CD4-positive, alpha-beta memory T cell (primary cell): Measurements from ENCODE around the gene MLXIP. TPM values are rescaled to one million over a fixed set of nuclear protein-coding genes. Genes with fewer than 3 reads are reported as not detected.

Experiments used
- CTCF ChIA-PET: fragments of 350-600 bp; sonication (Branson Sonifier 250); formaldehyde crosslinking; loops from one replicate; lab custom pipeline; 2021; ENCODE audit warnings: inconsistent platforms; ENCODE audit not compliant: partially characterized antibody; lab: Charles Lee
- POLR2A ChIA-PET: fragments of 350-600 bp; sonication (Branson Sonifier 250); formaldehyde crosslinking; loops from one replicate; lab custom pipeline; 2021; ENCODE audit not compliant: partially characterized antibody; lab: Charles Lee
- DNase-seq, 5 donors: peaks; one replicate each; pipeline versions ENCODE4 v3.0.0 to v3.0.0-alpha.2; 2020 to 2022; ENCODE audit warnings: mixed read lengths in 1 of 5
- H3K27ac ChIP-seq: one replicate; pipeline ENCODE4 v1.7.0; 2013; ENCODE audit warnings: low read depth, low read length
- H3K27me3 ChIP-seq: 2 replicates; pipeline ENCODE4 v1.7.0; 2013; ENCODE audit warnings: mild to moderate bottlenecking, low read length, moderate library complexity; ENCODE audit not compliant: insufficient read depth
- H3K36me3 ChIP-seq: 2 replicates; pipeline ENCODE4 v1.7.0; 2013; ENCODE audit warnings: mild to moderate bottlenecking, low read length, moderate library complexity; ENCODE audit not compliant: insufficient read depth
- H3K4me1 ChIP-seq: 2 replicates; pipeline ENCODE4 v1.7.0; 2013; ENCODE audit warnings: mild to moderate bottlenecking, low read length, moderate library complexity; ENCODE audit not compliant: insufficient read depth
- H3K4me3 ChIP-seq, 2 donors: one replicate each; pipeline ENCODE4 v1.7.0; 2013; ENCODE audit warnings: low read length in 2 of 2, mild to moderate bottlenecking in 1 of 2
- H3K9me3 ChIP-seq, 2 donors: one replicate each; pipeline ENCODE4 v1.7.0; 2013; ENCODE audit warnings: low read length in 2 of 2, control low read depth in 1 of 2; ENCODE audit not compliant: control insufficient read depth in 1 of 2
- H3K27ac Mint-ChIP-seq, 7 donors: one replicate each; pipeline ENCODE4 v1.8.0; 2020 to 2021; ENCODE audit warnings: mixed read lengths in 7 of 7, mild to moderate bottlenecking in 6 of 7, inconsistent platforms in 3 of 7, moderate library complexity in 3 of 7
- H3K27me3 Mint-ChIP-seq, 2 donors: one replicate each; pipeline ENCODE4 v1.8.0; 2020 to 2021; ENCODE audit warnings: mixed read lengths in 2 of 2
- H3K36me3 Mint-ChIP-seq, 2 donors: one replicate each; pipeline ENCODE4 v1.8.0; 2020 to 2021; ENCODE audit warnings: mixed read lengths in 2 of 2, inconsistent platforms in 1 of 2, mild to moderate bottlenecking in 1 of 2
- H3K4me1 Mint-ChIP-seq, 4 donors: one replicate each; pipeline ENCODE4 v1.8.0; 2020 to 2021; ENCODE audit warnings: mixed read lengths in 4 of 4, mild to moderate bottlenecking in 1 of 4
- H3K4me3 Mint-ChIP-seq, 8 donors: one replicate each; pipeline ENCODE4 v1.8.0; 2020 to 2021; ENCODE audit warnings: mixed read lengths in 8 of 8, mild to moderate bottlenecking in 7 of 8, moderate library complexity in 6 of 8, inconsistent platforms in 3 of 8
- H3K9me3 Mint-ChIP-seq, 8 donors: one replicate each; pipeline ENCODE4 v1.8.0; 2020 to 2021; ENCODE audit warnings: mixed read lengths in 8 of 8, mild to moderate bottlenecking in 5 of 8, inconsistent platforms in 3 of 8, moderate library complexity in 1 of 8
- intact Hi-C: fragments of 100-400 bp; cut with micrococcal nuclease; formaldehyde crosslinking; loops from one replicate; pipeline ENCODE4 v1.15.1; 2023
- polyA plus RNA-seq, 2 donors: library from polyadenylated mRNA; unstranded; fragments of 300-500 nt; fragmentation: Illumina TruSeq; gene quantifications; one replicate each; pipeline ENCODE4 v1.2.3, GENCODE V29; 2021
- total RNA-seq, 2 experiments: library from RNA; stranded (reverse); gene quantifications; one replicate each; pipeline ENCODE4 v1.2.3, GENCODE V29; 2021

MLXIP gene
- total and polyA plus RNA-seq, 4 experiments from 2014 or later, result 2.7 to 88.1 (median 51.7) TPM

- peaks cover 0 to 4% (median 3%) of the 10 kb centered on the region in 4 donors for H3K4me1 Mint-ChIP-seq
- no peak overlapping the region for H3K4me3 ChIP-seq
- H3K27ac ChIP-seq, result no peak overlapping the region
- intact Hi-C loops, result no loop called here
- no peaks in the 10 kb centered on the region for H3K36me3 Mint-ChIP-seq
- no peak overlapping the region for H3K4me3 Mint-ChIP-seq
- no peaks in the 10 kb centered on the region for H3K36me3 ChIP-seq
- no peaks in the 10 kb centered on the region for H3K9me3 ChIP-seq
- CTCF ChIA-PET, result interaction anchor here (1.1 kb wide), 1 partner anchor 196 kb away, joined by 4 read pairs; no protein-coding TSS in a partner anchor
- peaks cover 4% of the 10 kb centered on the region for H3K4me1 ChIP-seq
- POLR2A ChIA-PET, result no interaction called here
- peaks cover 0 to 3% of the 10 kb centered on the region in 2 donors for H3K27me3 Mint-ChIP-seq
- no peak overlapping the region for H3K27ac Mint-ChIP-seq
- no peak for DNase-seq
- no peaks in the 10 kb centered on the region for H3K27me3 ChIP-seq
- H3K9me3 Mint-ChIP-seq, result no peaks in the 10 kb centered on the region
Observed at GRCh38 chr12:122158700-122159285, 80.2 kb downstream of the MLXIP start.

GRCh38 chr12:122159882-122160281 is 81.3 kb downstream of the MLXIP start:
- no peak overlapping the region for H3K27ac ChIP-seq
- intact Hi-C loops, result loop anchor here (1.0 kb wide), 1 partner anchor 196 kb away; no protein-coding TSS in a partner anchor
- H3K9me3 Mint-ChIP-seq, result no peaks in the 10 kb centered on the region
- no peaks in the 10 kb centered on the region for H3K36me3 Mint-ChIP-seq
- POLR2A ChIA-PET, result no interaction called here
- H3K4me3 Mint-ChIP-seq, result no peak overlapping the region
- H3K27me3 ChIP-seq, result no peaks in the 10 kb centered on the region
- H3K4me1 Mint-ChIP-seq, result peaks cover 0 to 4% (median 3%) of the 10 kb centered on the region in 4 donors
- DNase-seq, result no peak
- CTCF ChIA-PET, result interaction anchor here (1.1 kb wide), 1 partner anchor 194 kb away, joined by 4 read pairs; no protein-coding TSS in a partner anchor
- peaks cover 4% of the 10 kb centered on the region for H3K4me1 ChIP-seq
- no peak overlapping the region for H3K4me3 ChIP-seq
- no peaks in the 10 kb centered on the region for H3K9me3 ChIP-seq
- peaks cover 0 to 3% of the 10 kb centered on the region in 2 donors for H3K27me3 Mint-ChIP-seq
- no peaks in the 10 kb centered on the region for H3K36me3 ChIP-seq
- peak overlapping the region in 1 of 7 donors; percentile 7 for H3K27ac Mint-ChIP-seq

GRCh38 chr12:122160761-122161160 is 82.2 kb downstream of the MLXIP start:
- Mint-ChIP-seq H3K27ac (no peak overlapping the region), H3K4me3 (no peak overlapping the region), H3K4me1 (peaks cover 0 to 4% (median 3%) of the 10 kb centered on the region in 4 donors), H3K36me3 (no peaks in the 10 kb centered on the region), H3K9me3 (no peaks in the 10 kb centered on the region), H3K27me3 (peaks cover 0 to 2% of the 10 kb centered on the region in 2 donors)
- no peak overlapping the region for H3K27ac ChIP-seq
- no peaks in the 10 kb centered on the region for H3K27me3 ChIP-seq
- ChIA-PET POLR2A (no interaction called here), CTCF (no interaction called here)
- H3K9me3 ChIP-seq, result no peaks in the 10 kb centered on the region
- intact Hi-C loops, result loop anchor here (1.0 kb wide), 1 partner anchor 196 kb away; no protein-coding TSS in a partner anchor
- peaks cover 4% of the 10 kb centered on the region for H3K4me1 ChIP-seq
- no peak overlapping the region for H3K4me3 ChIP-seq
- DNase-seq, result no peak
- no peaks in the 10 kb centered on the region for H3K36me3 ChIP-seq

- CTCF ChIA-PET, result no interaction called here
- Mint-ChIP-seq H3K4me1 (peaks cover 2 to 7% (median 4%) of the 10 kb centered on the region in 4 donors), H3K27me3 (peaks cover under 1 to 2% of the 10 kb centered on the region in 2 donors), H3K27ac (no peak overlapping the region), H3K9me3 (no peaks in the 10 kb centered on the region), H3K4me3 (no peak overlapping the region), H3K36me3 (no peaks in the 10 kb centered on the region)
- peaks cover 4% of the 10 kb centered on the region for H3K4me1 ChIP-seq
- peak in 2 of 5 donors; percentile 12 to 14 for DNase-seq
- H3K4me3 ChIP-seq, result no peak overlapping the region
- H3K27ac ChIP-seq, result no peak overlapping the region
- intact Hi-C loops, result no loop called here
- POLR2A ChIA-PET, result no interaction called here
- no peaks in the 10 kb centered on the region for H3K27me3 ChIP-seq
- H3K36me3 ChIP-seq, result no peaks in the 10 kb centered on the region
- no peaks in the 10 kb centered on the region for H3K9me3 ChIP-seq
Observed at GRCh38 chr12:122161682-122162081, 83.1 kb downstream of the MLXIP start.

- H3K4me3 Mint-ChIP-seq, result no peak overlapping the region
- H3K4me1 ChIP-seq, result peaks cover 10% of the 10 kb centered on the region
- intact Hi-C loops, result no loop called here
- no peaks in the 10 kb centered on the region for H3K9me3 Mint-ChIP-seq
- peaks cover 2 to 7% of the 10 kb centered on the region in 2 donors for H3K27me3 Mint-ChIP-seq
- H3K27ac Mint-ChIP-seq, result peak overlapping the region in 1 of 7 donors; percentile 32
- H3K36me3 Mint-ChIP-seq, result no peaks in the 10 kb centered on the region
- CTCF ChIA-PET, result no interaction called here
- no peaks in the 10 kb centered on the region for H3K36me3 ChIP-seq
- H3K9me3 ChIP-seq, result no peaks in the 10 kb centered on the region
- DNase-seq, result no peak
- peaks cover 8 to 14% (median 12%) of the 10 kb centered on the region in 4 donors for H3K4me1 Mint-ChIP-seq
- POLR2A ChIA-PET, result no interaction called here
- H3K27me3 ChIP-seq, result no peaks in the 10 kb centered on the region
- no peak overlapping the region for H3K4me3 ChIP-seq
- no peak overlapping the region for H3K27ac ChIP-seq
Observed at GRCh38 chr12:122162976-122163375, 84.4 kb downstream of the MLXIP start.

- Histone ChIP-seq H3K9me3 (no peaks in the 10 kb centered on the region), H3K36me3 (no peaks in the 10 kb centered on the region), H3K4me1 (peaks cover 10% of the 10 kb centered on the region), H3K4me3 (no peak overlapping the region), H3K27ac (no peak overlapping the region), H3K27me3 (no peaks in the 10 kb centered on the region)
- no peaks in the 10 kb centered on the region for H3K9me3 Mint-ChIP-seq
- peak overlapping the region in 6 of 8 donors; percentile 21 to 76 (median 48) for H3K4me3 Mint-ChIP-seq
- ChIA-PET POLR2A (interaction anchor here (0.6 kb wide), 1 partner anchor 115 kb away, joined by 3 read pairs; no protein-coding TSS in a partner anchor), CTCF (interaction anchor here (1.0 kb wide), 1 partner anchor 43 kb away, joined by 3 read pairs; no protein-coding TSS in a partner anchor)
- intact Hi-C loops, result no loop called here
- H3K36me3 Mint-ChIP-seq, result no peaks in the 10 kb centered on the region
- no peak for DNase-seq
- H3K4me1 Mint-ChIP-seq, result peaks cover 8 to 14% (median 12%) of the 10 kb centered on the region in 4 donors
- peaks cover 3 to 7% of the 10 kb centered on the region in 2 donors for H3K27me3 Mint-ChIP-seq
- H3K27ac Mint-ChIP-seq, result peak overlapping the region in 3 of 7 donors; percentile 10 to 53 (median 14)
Observed at GRCh38 chr12:122166422-122167349, 88.1 kb downstream of the MLXIP start.
